ENCODE results near the gene CLPSL1.

Gene CLPSL1

GRCh38 chr6:35776364-35777215 lies 4.2 kb upstream of the CLPSL1 start, which contains the start of gene CLPSL2:
TSS of gene CLPSL2 (plus strand) at chr6:35776598. CDS start at chr6:35776619, 21 bp downstream.
- Histone ChIP-seq H3K36me3 (ENCODE audit: control insufficient read depth, insufficient read depth, low read length) (no peaks in the 10 kb centered on the region), H2BK120ac (ENCODE audit: low read depth, low read length) (no peak within 1 kb of the TSS), H3K4me1 (ENCODE audit: control insufficient read depth, low read depth, low read length) (no peaks in the 10 kb centered on the region), H3K4me3 (ENCODE audit: low read length) (peak within 1 kb of the TSS; percentile 30), H3K79me2 (ENCODE audit: control insufficient read depth, insufficient read depth, low read length) (no peaks in the 10 kb centered on the region), H3K9ac (ENCODE audit: low read length) (peak within 1 kb of the TSS; percentile 58), H2AK5ac (ENCODE audit: low read length) (no peak within 1 kb of the TSS), H3K18ac (ENCODE audit: low read length) (peak within 1 kb of the TSS; percentile 66), H3K27me3 (ENCODE audit: insufficient read depth, low read length, poor library complexity) (no peaks in the 10 kb centered on the region), H3K27ac (ENCODE audit: low read depth, low read length) (no peak within 1 kb of the TSS), H3K4ac (ENCODE audit: low read depth, low read length) (peak within 1 kb of the TSS; percentile 29), H2BK15ac (replicated peaks; ENCODE audit: low read depth) (no peak within 1 kb of the TSS), H3K56ac (ENCODE audit: low read length) (peak within 1 kb of the TSS; percentile 79), H3K79me1 (ENCODE audit: low read length) (no peaks in the 10 kb centered on the region), H4K5ac (ENCODE audit: low read length) (no peak within 1 kb of the TSS), H2BK5ac (ENCODE audit: low read length) (no peak within 1 kb of the TSS), H4K8ac (ENCODE audit: low read depth, low read length) (no peak within 1 kb of the TSS), H3K23ac (ENCODE audit: low read length) (peak within 1 kb of the TSS; percentile 17), H3K4me2 (ENCODE audit: low read length) (peak within 1 kb of the TSS; percentile 64)
- WGBS (ENCODE audit: extremely low coverage, insufficient coverage, low lambda C conversion rate) = no CpG with 5 or more reads among the region's 56 CpGs
- DNase-seq = peak; percentile 73

- no peaks in the 10 kb centered on the region for H3K27me3 ChIP-seq (ENCODE audit: insufficient read depth, low read length, poor library complexity)
These were observed 3.3 kb upstream of the CLPSL1 start for GRCh38 chr6:35777356-35778102.

GRCh38 chr6:35778437-35778836 lies 2.4 kb upstream of the CLPSL1 start:
- H3K4me3 ChIP-seq (ENCODE audit: low read length) = no peak overlapping the region
- H4K5ac ChIP-seq (ENCODE audit: low read length) = no peak overlapping the region
- H2BK5ac ChIP-seq (ENCODE audit: low read length) = no peak overlapping the region
- no peak overlapping the region for H3K9ac ChIP-seq (ENCODE audit: low read length)
- H3K27me3 ChIP-seq (ENCODE audit: insufficient read depth, low read length, poor library complexity) = no peaks in the 10 kb centered on the region
- no peak overlapping the region for H3K27ac ChIP-seq (ENCODE audit: low read depth, low read length)
- H3K4me1 ChIP-seq (ENCODE audit: control insufficient read depth, low read depth, low read length) = no peaks in the 10 kb centered on the region
- H3K23ac ChIP-seq (ENCODE audit: low read length) = no peak overlapping the region
- no CpG with 5 or more reads among the region's 2 CpGs for WGBS (ENCODE audit: extremely low coverage, insufficient coverage, low lambda C conversion rate)
- H3K36me3 ChIP-seq (ENCODE audit: control insufficient read depth, insufficient read depth, low read length) = no peaks in the 10 kb centered on the region
- no peak overlapping the region for H3K4me2 ChIP-seq (ENCODE audit: low read length)
- no peak overlapping the region for H2AK5ac ChIP-seq (ENCODE audit: low read length)
- H3K79me1 ChIP-seq (ENCODE audit: low read length) = no peaks in the 10 kb centered on the region
- no peak overlapping the region for H2BK15ac ChIP-seq (replicated peaks; ENCODE audit: low read depth)
- no peak overlapping the region for H3K18ac ChIP-seq (ENCODE audit: low read length)
- H4K8ac ChIP-seq (ENCODE audit: low read depth, low read length) = no peak overlapping the region
- no peak overlapping the region for H3K56ac ChIP-seq (ENCODE audit: low read length)
- DNase-seq = no peak
- no peak overlapping the region for H3K4ac ChIP-seq (ENCODE audit: low read depth, low read length)
- no peaks in the 10 kb centered on the region for H3K79me2 ChIP-seq (ENCODE audit: control insufficient read depth, insufficient read depth, low read length)
- H2BK120ac ChIP-seq (ENCODE audit: low read depth, low read length) = no peak overlapping the region

More at GRCh38 chr6:35777356-35778102, 3.3 kb upstream of the CLPSL1 start:
- H3K56ac ChIP-seq (ENCODE audit: low read length) = no peak overlapping the region
- no peak overlapping the region for H4K5ac ChIP-seq (ENCODE audit: low read length)
- H2BK120ac ChIP-seq (ENCODE audit: low read depth, low read length) = no peak overlapping the region
- H3K4ac ChIP-seq (ENCODE audit: low read depth, low read length) = no peak overlapping the region
- no peak overlapping the region for H2BK5ac ChIP-seq (ENCODE audit: low read length)
- H3K79me1 ChIP-seq (ENCODE audit: low read length) = no peaks in the 10 kb centered on the region
- DNase-seq = no peak
- no peaks in the 10 kb centered on the region for H3K36me3 ChIP-seq (ENCODE audit: control insufficient read depth, insufficient read depth, low read length)
- H3K4me2 ChIP-seq (ENCODE audit: low read length) = no peak overlapping the region
- no peaks in the 10 kb centered on the region for H3K79me2 ChIP-seq (ENCODE audit: control insufficient read depth, insufficient read depth, low read length)
- no peak overlapping the region for H3K23ac ChIP-seq (ENCODE audit: low read length)
- no peak overlapping the region for H3K4me3 ChIP-seq (ENCODE audit: low read length)
- H2AK5ac ChIP-seq (ENCODE audit: low read length) = no peak overlapping the region
- H4K8ac ChIP-seq (ENCODE audit: low read depth, low read length) = no peak overlapping the region
- no peaks in the 10 kb centered on the region for H3K4me1 ChIP-seq (ENCODE audit: control insufficient read depth, low read depth, low read length)
- WGBS (ENCODE audit: extremely low coverage, insufficient coverage, low lambda C conversion rate) = no CpG with 5 or more reads among the region's 10 CpGs
- H3K9ac ChIP-seq (ENCODE audit: low read length) = no peak overlapping the region
- H3K27ac ChIP-seq (ENCODE audit: low read depth, low read length) = no peak overlapping the region
- H3K18ac ChIP-seq (ENCODE audit: low read length) = no peak overlapping the region
- no peak overlapping the region for H2BK15ac ChIP-seq (replicated peaks; ENCODE audit: low read depth)

- DNase-seq = no peak
- Histone ChIP-seq H3K4me2 (ENCODE audit: low read length) (no peak overlapping the region), H4K8ac (ENCODE audit: low read depth, low read length) (no peak overlapping the region), H4K5ac (ENCODE audit: low read length) (no peak overlapping the region), H3K4me3 (ENCODE audit: low read length) (no peak overlapping the region), H3K36me3 (ENCODE audit: control insufficient read depth, insufficient read depth, low read length) (no peaks in the 10 kb centered on the region), H3K56ac (ENCODE audit: low read length) (no peak overlapping the region), H2BK15ac (replicated peaks; ENCODE audit: low read depth) (no peak overlapping the region), H3K9ac (ENCODE audit: low read length) (no peak overlapping the region), H2BK120ac (ENCODE audit: low read depth, low read length) (no peak overlapping the region), H2BK5ac (ENCODE audit: low read length) (no peak overlapping the region), H3K79me1 (ENCODE audit: low read length) (no peaks in the 10 kb centered on the region), H2AK5ac (ENCODE audit: low read length) (no peak overlapping the region), H3K18ac (ENCODE audit: low read length) (no peak overlapping the region), H3K79me2 (ENCODE audit: control insufficient read depth, insufficient read depth, low read length) (no peaks in the 10 kb centered on the region), H3K27ac (ENCODE audit: low read depth, low read length) (no peak overlapping the region), H3K4me1 (ENCODE audit: control insufficient read depth, low read depth, low read length) (no peaks in the 10 kb centered on the region), H3K4ac (ENCODE audit: low read depth, low read length) (no peak overlapping the region), H3K23ac (ENCODE audit: low read length) (no peak overlapping the region), H3K27me3 (ENCODE audit: insufficient read depth, low read length, poor library complexity) (no peaks in the 10 kb centered on the region)
- WGBS (ENCODE audit: extremely low coverage, insufficient coverage, low lambda C conversion rate) = no CpG with 5 or more reads among the region's 2 CpGs
These were observed 471 bp downstream of the CLPSL1 start for GRCh38 chr6:35781290-35781689.

GRCh38 chr6:35782424-35782823 lies 1.6 kb downstream of the CLPSL1 start:
- H3K56ac ChIP-seq (ENCODE audit: low read length) = no peak overlapping the region
- H2BK5ac ChIP-seq (ENCODE audit: low read length) = no peak overlapping the region
- no peaks in the 10 kb centered on the region for H3K36me3 ChIP-seq (ENCODE audit: control insufficient read depth, insufficient read depth, low read length)
- no peak overlapping the region for H3K4me2 ChIP-seq (ENCODE audit: low read length)
- no peaks in the 10 kb centered on the region for H3K79me2 ChIP-seq (ENCODE audit: control insufficient read depth, insufficient read depth, low read length)
- no peak overlapping the region for H3K23ac ChIP-seq (ENCODE audit: low read length)
- H2AK5ac ChIP-seq (ENCODE audit: low read length) = no peak overlapping the region
- no peak overlapping the region for H2BK15ac ChIP-seq (replicated peaks; ENCODE audit: low read depth)
- no peak overlapping the region for H3K27ac ChIP-seq (ENCODE audit: low read depth, low read length)
- no peaks in the 10 kb centered on the region for H3K27me3 ChIP-seq (ENCODE audit: insufficient read depth, low read length, poor library complexity)
- no peak overlapping the region for H3K4ac ChIP-seq (ENCODE audit: low read depth, low read length)
- no CpG with 5 or more reads among the region's 3 CpGs for WGBS (ENCODE audit: extremely low coverage, insufficient coverage, low lambda C conversion rate)
- no peak for DNase-seq
- H3K18ac ChIP-seq (ENCODE audit: low read length) = no peak overlapping the region
- no peaks in the 10 kb centered on the region for H3K79me1 ChIP-seq (ENCODE audit: low read length)
- H3K4me1 ChIP-seq (ENCODE audit: control insufficient read depth, low read depth, low read length) = no peaks in the 10 kb centered on the region
- H2BK120ac ChIP-seq (ENCODE audit: low read depth, low read length) = no peak overlapping the region
- H3K4me3 ChIP-seq (ENCODE audit: low read length) = no peak overlapping the region
- H4K8ac ChIP-seq (ENCODE audit: low read depth, low read length) = no peak overlapping the region
- H4K5ac ChIP-seq (ENCODE audit: low read length) = no peak overlapping the region
- no peak overlapping the region for H3K9ac ChIP-seq (ENCODE audit: low read length)
